GM12878 (cell line): ENCODE results near the gene HSD17B2. TPM values are rescaled to one million over a fixed set of nuclear protein-coding genes. Genes with fewer than 3 reads are reported as not detected.

Source experiments
- ATAC-seq: fragments of 200-7000 bp; cut with Tn5 transposase; 3 replicates; pipeline ENCODE4 v1.9.1; 2020; ENCODE audit warnings: mild to moderate bottlenecking, moderate library complexity
- BruUV-seq: library from RNA; stranded (reverse); fragments of 400-500 nt; replicated peaks from 2 replicates; lab custom pipeline; 2021; lab: Mats Ljungman, UMichigan
- CTCF ChIA-PET: fragments of 300-600 bp; sonication (Branson Sonifier 250); formaldehyde crosslinking; extraction: SDS; loops from one replicate; lab custom pipeline; 2021; ENCODE audit warnings: inconsistent platforms; lab: Yijun Ruan, JAX
- POLR2A ChIA-PET: fragments of 350-600 bp; formaldehyde crosslinking; extraction: SDS; loops from one replicate; lab custom pipeline; 2021; ENCODE audit warnings: inconsistent platforms; lab: Charles Lee
- RAD21 ChIA-PET: fragments of 300-600 bp; sonication (Branson Sonifier 250); formaldehyde crosslinking; loops from one replicate; lab custom pipeline; 2023; ENCODE audit warnings: antibody characterized with exemption; ENCODE audit not compliant: unreplicated experiment; lab: Charles Lee
- SMC1A ChIA-PET: fragments of 300-600 bp; sonication (Branson Sonifier 250); formaldehyde crosslinking; loops from one replicate; lab custom pipeline; 2023; ENCODE audit not compliant: unreplicated experiment, uncharacterized antibody; lab: Charles Lee
- DNase-seq: peaks from one replicate; pipeline ENCODE4 v3.0.0-alpha.2; 2011; ENCODE audit warnings: low read depth, low spot score
- FAIRE-seq: peaks from 3 replicates; lab custom pipeline; 2011; peaks lifted over from hg19 to GRCh38; lab: Jason Lieb, UNC
- H2AFZ ChIP-seq: 2 replicates; pipeline ENCODE4 v1.6.0; 2011; ENCODE audit warnings: low read depth, low read length, control low read depth; ENCODE audit not compliant: control insufficient read depth
- H3K27ac ChIP-seq: 2 replicates; pipeline ENCODE4 v1.5.1; 2011; ENCODE audit warnings: control low read depth; ENCODE audit not compliant: control insufficient read depth, insufficient read depth
- H3K27me3 ChIP-seq, 2 experiments: replicated peaks in 1 of 2; 2 replicates each; pipeline versions ENCODE4 v1.6.0 to v1.6.1; 2011; ENCODE audit warnings: low read length in 1 of 2; ENCODE audit not compliant: control insufficient read depth in 2 of 2, insufficient read depth in 2 of 2
- H3K36me3 ChIP-seq, 2 experiments: 2 replicates each; pipeline ENCODE4 v1.5.1; 2011; ENCODE audit warnings: low read length in 1 of 2; ENCODE audit not compliant: control insufficient read depth in 2 of 2, insufficient read depth in 2 of 2
- H3K4me1 ChIP-seq: 2 replicates; pipeline ENCODE4 v1.6.1; 2011; ENCODE audit warnings: mild to moderate bottlenecking, low read length, moderate library complexity, mixed read lengths; ENCODE audit not compliant: control insufficient read depth, insufficient read depth
- H3K4me2 ChIP-seq: 2 replicates; pipeline ENCODE4 v1.6.0; 2011; ENCODE audit warnings: control low read depth; ENCODE audit not compliant: control insufficient read depth, insufficient read depth
- H3K4me3 ChIP-seq: fragments of 200-600 bp; sonication (generic); 2 replicates; pipeline ENCODE4 v1.5.1; 2016
- H3K79me2 ChIP-seq: 2 replicates; pipeline ENCODE4 v1.6.0; 2011; ENCODE audit warnings: low read length; ENCODE audit not compliant: control insufficient read depth, insufficient read depth
- H3K9ac ChIP-seq: 2 replicates; pipeline ENCODE4 v1.8.0; 2011; ENCODE audit warnings: low read length, control low read depth, mixed read lengths; ENCODE audit not compliant: control insufficient read depth, insufficient read depth
- H3K9me3 ChIP-seq: replicated peaks from 3 replicates; pipeline ENCODE4 v1.5.1; 2011; ENCODE audit warnings: mild to moderate bottlenecking, low read length; ENCODE audit not compliant: control insufficient read depth, insufficient read depth
- H4K20me1 ChIP-seq: 2 replicates; pipeline ENCODE4 v1.6.0; 2011; ENCODE audit not compliant: control insufficient read depth, insufficient read depth
- CHD1 ChIP-seq: IDR thresholded peaks from 2 replicates; pipeline ENCODE4 v1.6.1; 2012; ENCODE audit warnings: low read depth, low read length, improper control_type of control experiment
- FOXM1 ChIP-seq: IDR thresholded peaks from 2 replicates; pipeline ENCODE4 v1.6.1; 2012; ENCODE audit warnings: low read depth, mild to moderate bottlenecking, inconsistent platforms, low read length, moderate library complexity
- KAT2A ChIP-seq: conservative IDR thresholded peaks from 2 replicates; pipeline ENCODE4 v1.6.1; 2011; ENCODE audit warnings: low read depth, low read length; ENCODE audit not compliant: control insufficient read depth
- NR2C2 ChIP-seq: IDR thresholded peaks from 2 replicates; pipeline ENCODE4 v1.6.1; 2011; ENCODE audit warnings: borderline replicate concordance, low read depth; ENCODE audit not compliant: control insufficient read depth, insufficient read length
- NR2F1 ChIP-seq: fragments of 450-650 bp; conservative IDR thresholded peaks from 2 replicates; pipeline ENCODE4 v1.6.1; 2017; ENCODE audit warnings: mild to moderate bottlenecking
- POLR2AphosphoS2 ChIP-seq: IDR thresholded peaks from 2 replicates; pipeline ENCODE4 v1.6.1; 2011; ENCODE audit warnings: low read depth, mild to moderate bottlenecking, low read length, improper control_type of control experiment, moderate library complexity
- RAD21 ChIP-seq: IDR thresholded peaks from 2 replicates; pipeline ENCODE4 v1.6.1; 2011; ENCODE audit warnings: mild to moderate bottlenecking, low read depth, low read length, moderate library complexity; ENCODE audit not compliant: insufficient read depth
- SMC3 ChIP-seq: IDR thresholded peaks from 2 replicates; pipeline ENCODE4 v1.6.1; 2011; ENCODE audit warnings: low read length, improper control_type of control experiment, borderline replicate concordance
- SP1 ChIP-seq: IDR thresholded peaks from one replicate; pipeline ENCODE4 v1.6.1; 2011; ENCODE audit warnings: low read depth, low read length
- SRF ChIP-seq, 2 experiments: IDR thresholded peaks; 2 replicates each; pipeline ENCODE4 v1.6.1; 2011; ENCODE audit warnings: low read depth in 2 of 2, low read length in 2 of 2, mild to moderate bottlenecking in 1 of 2, moderate library complexity in 1 of 2
- TARDBP ChIP-seq: IDR thresholded peaks from 2 replicates; pipeline ENCODE4 v1.6.1; 2016; ENCODE audit warnings: borderline replicate concordance
- WGBS: methylation state at CpG from one replicate; pipeline ENCODE4 v1.1.6; 2016; ENCODE audit warnings: low lambda C conversion rate; ENCODE audit not compliant: insufficient replicate concordance, insufficient coverage; ENCODE audit errors: missing lambda C conversion rate; 5-methylcytosine and 5-hydroxymethylcytosine counted together
- in situ Hi-C: fragments of 300-500 bp; cut with MboI; formaldehyde crosslinking; loops from 9 replicates; pipeline ENCODE4 v1.14.3; 2018; ENCODE audit warnings: mixed read lengths
- intact Hi-C: fragments of 100-400 bp; cut with micrococcal nuclease; formaldehyde crosslinking; loops from one replicate; pipeline ENCODE4 v1.14.2; 2022; ENCODE audit not compliant: unreplicated experiment
- polyA plus RNA-seq, 11 experiments: library from polyadenylated mRNA; depleted of rRNA in 4 of 11; unstranded in 6 of 11; stranded (reverse) in 5 of 11; fragments of >200 nt; fragmentation: Nextera tagmentation in 4 of 11; fragmentation: Illumina TruSeq in 1 of 11; extraction: Ambion mirVana in 4 of 11; extraction: Trizol in 1 of 11; gene quantifications; 1 replicate in 1 of 11; 2 replicates in 10 of 11; pipeline versions ENCODE4 v1.2.1 to v1.2.3, GENCODE V29; 2011 to 2016; ENCODE audit warnings: inconsistent platforms in 2 of 11, missing spikeins in 2 of 11, low read depth in 1 of 11
- total RNA-seq, 4 experiments: library from RNA; depleted of rRNA in 3 of 4; stranded (reverse); fragments of >200 nt in 3 of 4; fragmentation: Illumina TruSeq in 1 of 4; extraction: Trizol in 1 of 4; gene quantifications; 2 replicates each; pipeline versions ENCODE4 v1.2.1 to v1.2.3, GENCODE V29; 2013 to 2021
- TF ChIP-seq, protein P1 (sequence below): IDR thresholded peaks from 2 replicates; pipeline ENCODE4 v1.6.1; 2012; ENCODE audit warnings: low read depth, low read length, improper control_type of control experiment
- TF ChIP-seq, protein P2 (sequence below): fragments of 450-650 bp; IDR thresholded peaks from 2 replicates; pipeline ENCODE4 v1.6.1; 2017; ENCODE audit warnings: mild to moderate bottlenecking, moderate library complexity
- TF ChIP-seq, protein P3 (sequence below): fragments of 450-650 bp; IDR thresholded peaks from 2 replicates; pipeline ENCODE4 v1.6.1; 2017; ENCODE audit warnings: mild to moderate bottlenecking
- TF ChIP-seq, protein P4 (sequence below): IDR thresholded peaks from 2 replicates; pipeline ENCODE4 v1.6.1; 2012; ENCODE audit warnings: low read depth, low read length, improper control_type of control experiment
- TF ChIP-seq, protein P5 (sequence below): IDR thresholded peaks from 2 replicates; pipeline ENCODE4 v1.6.1; 2011; ENCODE audit warnings: low read depth, low read length, improper control_type of control experiment, borderline replicate concordance

Gene HSD17B2
- total and polyA plus RNA-seq, 10 of the 15 experiments (the other 5 are each of a cell fraction or from before 2014, with no cell fraction given) = not detected

DNA sequence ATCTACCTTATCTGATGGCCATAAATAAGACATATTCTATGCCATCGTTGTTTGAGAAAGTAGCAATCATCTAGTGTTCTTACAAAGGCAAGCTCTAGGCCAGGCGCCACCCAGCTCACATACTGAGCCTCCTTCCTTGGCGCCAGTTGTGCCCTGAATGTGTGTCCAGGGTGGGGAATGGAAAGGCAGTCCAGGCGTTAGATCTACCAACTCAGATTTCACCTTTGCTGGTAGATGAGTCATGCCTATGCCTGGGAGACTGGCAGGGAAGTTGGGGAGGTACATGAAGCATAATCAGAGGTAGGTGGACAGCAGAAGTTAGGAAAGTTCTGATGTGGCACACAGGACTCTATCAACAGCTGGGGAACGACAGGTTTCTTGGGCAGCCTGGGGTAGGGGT lies 47.3 kb upstream of the HSD17B2 start (continued):
- TF ChIP-seq, protein P1, sequence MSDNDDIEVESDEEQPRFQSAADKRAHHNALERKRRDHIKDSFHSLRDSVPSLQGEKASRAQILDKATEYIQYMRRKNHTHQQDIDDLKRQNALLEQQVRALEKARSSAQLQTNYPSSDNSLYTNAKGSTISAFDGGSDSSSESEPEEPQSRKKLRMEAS = no peak
- TF ChIP-seq FOXM1 = no peak
- no peak for TF ChIP-seq POLR2AphosphoS2
- no peak for TF ChIP-seq SMC3
- TF ChIP-seq KAT2A = no peak
- no peak for TF ChIP-seq NR2F1
- no peak for TF ChIP-seq RAD21

DNA sequence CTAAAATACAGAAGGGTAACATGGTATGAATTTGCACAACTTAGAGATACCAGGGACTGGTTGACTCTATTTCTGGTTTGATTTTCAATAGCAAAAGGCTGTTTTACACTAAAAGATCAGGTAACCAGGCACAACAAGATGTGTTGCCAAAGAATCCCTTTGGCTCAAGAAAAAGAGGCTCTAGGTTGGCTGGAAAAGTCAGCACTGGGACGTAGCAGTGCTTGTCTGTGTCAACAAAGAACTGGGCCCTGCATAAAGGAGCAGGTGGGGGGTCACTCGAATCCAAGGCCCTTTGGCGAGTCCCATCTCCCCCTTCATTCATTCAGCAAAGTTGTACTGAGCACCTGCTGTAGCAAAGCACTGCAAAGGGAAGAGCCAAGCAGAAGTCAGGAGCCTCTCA lies 42.2 kb upstream of the HSD17B2 start:
- WGBS = 74% methylated on average over 3 of the region's 3 CpGs
- no peak for ATAC-seq
- BruUV-seq = no TSS peak
- no peak for DNase-seq
- H3K4me3 ChIP-seq = no peak overlapping the region
- ChIA-PET CTCF (no interaction called here), SMC1A (no interaction called here), POLR2A (no interaction called here), RAD21 (no interaction called here)
- no peaks in the 10 kb centered on the region for H3K36me3 ChIP-seq
- no peak for FAIRE-seq
- in situ Hi-C loops (no loop called here), intact Hi-C loops (no loop called here)
- H3K9me3 ChIP-seq = no peaks in the 10 kb centered on the region
- no peaks in the 10 kb centered on the region for H3K79me2 ChIP-seq
- no peaks in the 10 kb centered on the region for H3K4me1 ChIP-seq
- no peak overlapping the region for H3K9ac ChIP-seq
- no peaks in the 10 kb centered on the region for H4K20me1 ChIP-seq
- H3K27me3 ChIP-seq = no peaks in the 10 kb centered on the region
- H3K27ac ChIP-seq = no peak overlapping the region
- H2AFZ ChIP-seq = no peak overlapping the region
- H3K4me2 ChIP-seq = no peak overlapping the region
- TF ChIP-seq, protein P2, sequence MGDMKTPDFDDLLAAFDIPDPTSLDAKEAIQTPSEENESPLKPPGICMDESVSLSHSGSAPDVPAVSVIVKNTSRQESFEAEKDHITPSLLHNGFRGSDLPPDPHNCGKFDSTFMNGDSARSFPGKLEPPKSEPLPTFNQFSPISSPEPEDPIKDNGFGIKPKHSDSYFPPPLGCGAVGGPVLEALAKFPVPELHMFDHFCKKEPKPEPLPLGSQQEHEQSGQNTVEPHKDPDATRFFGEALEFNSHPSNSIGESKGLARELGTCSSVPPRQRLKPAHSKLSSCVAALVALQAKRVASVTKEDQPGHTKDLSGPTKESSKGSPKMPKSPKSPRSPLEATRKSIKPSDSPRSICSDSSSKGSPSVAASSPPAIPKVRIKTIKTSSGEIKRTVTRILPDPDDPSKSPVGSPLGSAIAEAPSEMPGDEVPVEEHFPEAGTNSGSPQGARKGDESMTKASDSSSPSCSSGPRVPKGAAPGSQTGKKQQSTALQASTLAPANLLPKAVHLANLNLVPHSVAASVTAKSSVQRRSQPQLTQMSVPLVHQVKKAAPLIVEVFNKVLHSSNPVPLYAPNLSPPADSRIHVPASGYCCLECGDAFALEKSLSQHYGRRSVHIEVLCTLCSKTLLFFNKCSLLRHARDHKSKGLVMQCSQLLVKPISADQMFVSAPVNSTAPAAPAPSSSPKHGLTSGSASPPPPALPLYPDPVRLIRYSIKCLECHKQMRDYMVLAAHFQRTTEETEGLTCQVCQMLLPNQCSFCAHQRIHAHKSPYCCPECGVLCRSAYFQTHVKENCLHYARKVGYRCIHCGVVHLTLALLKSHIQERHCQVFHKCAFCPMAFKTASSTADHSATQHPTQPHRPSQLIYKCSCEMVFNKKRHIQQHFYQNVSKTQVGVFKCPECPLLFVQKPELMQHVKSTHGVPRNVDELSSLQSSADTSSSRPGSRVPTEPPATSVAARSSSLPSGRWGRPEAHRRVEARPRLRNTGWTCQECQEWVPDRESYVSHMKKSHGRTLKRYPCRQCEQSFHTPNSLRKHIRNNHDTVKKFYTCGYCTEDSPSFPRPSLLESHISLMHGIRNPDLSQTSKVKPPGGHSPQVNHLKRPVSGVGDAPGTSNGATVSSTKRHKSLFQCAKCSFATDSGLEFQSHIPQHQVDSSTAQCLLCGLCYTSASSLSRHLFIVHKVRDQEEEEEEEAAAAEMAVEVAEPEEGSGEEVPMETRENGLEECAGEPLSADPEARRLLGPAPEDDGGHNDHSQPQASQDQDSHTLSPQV = no peak
- TF ChIP-seq, protein P3, sequence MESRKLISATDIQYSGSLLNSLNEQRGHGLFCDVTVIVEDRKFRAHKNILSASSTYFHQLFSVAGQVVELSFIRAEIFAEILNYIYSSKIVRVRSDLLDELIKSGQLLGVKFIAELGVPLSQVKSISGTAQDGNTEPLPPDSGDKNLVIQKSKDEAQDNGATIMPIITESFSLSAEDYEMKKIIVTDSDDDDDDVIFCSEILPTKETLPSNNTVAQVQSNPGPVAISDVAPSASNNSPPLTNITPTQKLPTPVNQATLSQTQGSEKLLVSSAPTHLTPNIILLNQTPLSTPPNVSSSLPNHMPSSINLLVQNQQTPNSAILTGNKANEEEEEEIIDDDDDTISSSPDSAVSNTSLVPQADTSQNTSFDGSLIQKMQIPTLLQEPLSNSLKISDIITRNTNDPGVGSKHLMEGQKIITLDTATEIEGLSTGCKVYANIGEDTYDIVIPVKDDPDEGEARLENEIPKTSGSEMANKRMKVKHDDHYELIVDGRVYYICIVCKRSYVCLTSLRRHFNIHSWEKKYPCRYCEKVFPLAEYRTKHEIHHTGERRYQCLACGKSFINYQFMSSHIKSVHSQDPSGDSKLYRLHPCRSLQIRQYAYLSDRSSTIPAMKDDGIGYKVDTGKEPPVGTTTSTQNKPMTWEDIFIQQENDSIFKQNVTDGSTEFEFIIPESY = no peak
- TF ChIP-seq SRF (IDR thresholded peaks at IDR 0.05; ENCODE audit: low read depth in 2 of 2, low read length in 2 of 2) = no peak
- TF ChIP-seq, protein P4, sequence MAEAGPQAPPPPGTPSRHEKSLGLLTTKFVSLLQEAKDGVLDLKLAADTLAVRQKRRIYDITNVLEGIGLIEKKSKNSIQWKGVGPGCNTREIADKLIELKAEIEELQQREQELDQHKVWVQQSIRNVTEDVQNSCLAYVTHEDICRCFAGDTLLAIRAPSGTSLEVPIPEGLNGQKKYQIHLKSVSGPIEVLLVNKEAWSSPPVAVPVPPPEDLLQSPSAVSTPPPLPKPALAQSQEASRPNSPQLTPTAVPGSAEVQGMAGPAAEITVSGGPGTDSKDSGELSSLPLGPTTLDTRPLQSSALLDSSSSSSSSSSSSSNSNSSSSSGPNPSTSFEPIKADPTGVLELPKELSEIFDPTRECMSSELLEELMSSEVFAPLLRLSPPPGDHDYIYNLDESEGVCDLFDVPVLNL = no peak
- TF ChIP-seq TARDBP = no peak
- TF ChIP-seq, protein P1 = no peak
- no peak for TF ChIP-seq NR2C2
- TF ChIP-seq, protein P5, sequence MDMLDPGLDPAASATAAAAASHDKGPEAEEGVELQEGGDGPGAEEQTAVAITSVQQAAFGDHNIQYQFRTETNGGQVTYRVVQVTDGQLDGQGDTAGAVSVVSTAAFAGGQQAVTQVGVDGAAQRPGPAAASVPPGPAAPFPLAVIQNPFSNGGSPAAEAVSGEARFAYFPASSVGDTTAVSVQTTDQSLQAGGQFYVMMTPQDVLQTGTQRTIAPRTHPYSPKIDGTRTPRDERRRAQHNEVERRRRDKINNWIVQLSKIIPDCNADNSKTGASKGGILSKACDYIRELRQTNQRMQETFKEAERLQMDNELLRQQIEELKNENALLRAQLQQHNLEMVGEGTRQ = no peak
- no peak for TF ChIP-seq SP1
- no peak for TF ChIP-seq CHD1
